Endothelial cell (in vitro differentiated cells): Measurements from ENCODE around the gene RIPOR3. TPM values are rescaled to one million over a fixed set of nuclear protein-coding genes. Genes with fewer than 3 reads are reported as not detected.

Experiments used
- DNase-seq: peaks from one replicate; pipeline ENCODE4 v3.0.0; 2021; ENCODE audit warnings: low spot score
- H3K27ac Mint-ChIP-seq: one replicate; pipeline ENCODE4 v1.8.0; 2021; ENCODE audit warnings: mixed read lengths, inconsistent platforms; ENCODE audit not compliant: unreplicated experiment
- H3K27me3 Mint-ChIP-seq: one replicate; pipeline ENCODE4 v1.8.0; 2021; ENCODE audit warnings: mild to moderate bottlenecking, moderate library complexity, mixed read lengths, inconsistent platforms; ENCODE audit not compliant: unreplicated experiment
- H3K36me3 Mint-ChIP-seq: one replicate; pipeline ENCODE4 v1.8.0; 2021; ENCODE audit warnings: mild to moderate bottlenecking, low read depth, mixed read lengths, inconsistent platforms; ENCODE audit not compliant: unreplicated experiment
- H3K4me1 Mint-ChIP-seq: one replicate; pipeline ENCODE4 v1.8.0; 2021; ENCODE audit warnings: mild to moderate bottlenecking, mixed read lengths, inconsistent platforms; ENCODE audit not compliant: unreplicated experiment
- H3K4me3 Mint-ChIP-seq: one replicate; pipeline ENCODE4 v1.8.0; 2021; ENCODE audit warnings: mild to moderate bottlenecking, mixed read lengths, inconsistent platforms; ENCODE audit not compliant: unreplicated experiment
- H3K9me3 Mint-ChIP-seq: one replicate; pipeline ENCODE4 v1.8.0; 2021; ENCODE audit warnings: mixed read lengths, inconsistent platforms; ENCODE audit not compliant: unreplicated experiment
- CTCF ChIP-seq: fragments of 200-600 bp; sonication (generic); IDR thresholded peaks from one replicate; pipeline ENCODE4 v1.5.0; 2021; ENCODE audit warnings: antibody characterized with exemption; ENCODE audit not compliant: unreplicated experiment
- total RNA-seq: library from RNA; stranded (reverse); fragmentation: NEBNext Ultra II Directional; extraction: Animal tissue kit (Norgen Biotek cat#: 25700); gene quantifications from one replicate; pipeline ENCODE4 v1.2.1, GENCODE V29; 2021; ENCODE audit not compliant: unreplicated experiment

The RIPOR3 gene
- total RNA-seq, 1 donor from 2014 or later, result 11.2 TPM

GRCh38 chr20:50733644-50734349 lies 42.5 kb upstream of the RIPOR3 start:
- Mint-ChIP-seq H3K27ac (no peak overlapping the region), H3K4me1 (peaks cover 10% of the 10 kb centered on the region), H3K9me3 (no peaks in the 10 kb centered on the region), H3K36me3 (no peaks in the 10 kb centered on the region), H3K4me3 (no peak overlapping the region), H3K27me3 (peaks cover 8% of the 10 kb centered on the region)
- no peak for TF ChIP-seq CTCF
- no peak for DNase-seq

- Mint-ChIP-seq H3K4me3 (peak overlapping the region; percentile 91), H3K9me3 (no peaks in the 10 kb centered on the region), H3K27me3 (peaks cover 8% of the 10 kb centered on the region), H3K36me3 (no peaks in the 10 kb centered on the region), H3K4me1 (peaks cover 10% of the 10 kb centered on the region), H3K27ac (no peak overlapping the region)
- DNase-seq, result no peak
- TF ChIP-seq CTCF, result no peak
These were observed 40.8 kb upstream of the RIPOR3 start for GRCh38 chr20:50731930-50732690.

- TF ChIP-seq CTCF, result no peak
- H3K4me1 Mint-ChIP-seq, result peaks cover 10% of the 10 kb centered on the region
These were observed 40.0 kb upstream of the RIPOR3 start, which contains the start of gene PARD6B for GRCh38 chr20:50731055-50731929. Gene PARD6B (plus strand): TSS chr20:50731580. CDS start chr20:50731787, 207 bp downstream.

GRCh38 chr20:50730765-50731054 lies 39.4 kb upstream of the RIPOR3 start:
- Mint-ChIP-seq H3K27ac (peak overlapping the region; percentile 42), H3K27me3 (peaks cover 8% of the 10 kb centered on the region), H3K4me3 (peak overlapping the region; percentile 89), H3K9me3 (no peaks in the 10 kb centered on the region), H3K4me1 (peaks cover 10% of the 10 kb centered on the region), H3K36me3 (no peaks in the 10 kb centered on the region)
- DNase-seq, result no peak
- TF ChIP-seq CTCF, result no peak

More at GRCh38 chr20:50731055-50731929, 40.0 kb upstream of the RIPOR3 start, which contains the start of gene PARD6B:
- Mint-ChIP-seq H3K36me3 (no peaks in the 10 kb centered on the region), H3K27ac (peak within 1 kb of the TSS; percentile 42), H3K27me3 (peaks cover 8% of the 10 kb centered on the region), H3K4me3 (peak within 1 kb of the TSS; percentile 91), H3K9me3 (no peaks in the 10 kb centered on the region)
- peak; percentile 95 for DNase-seq
